ENCODE data around the gene MAP3K7. TPM values are rescaled to one million over a fixed set of nuclear protein-coding genes. Genes with fewer than 3 reads are reported as not detected.
A peak's percentile ranks its signal among the peaks of the same experiment; 100 is the strongest.

The MAP3K7 gene
- total RNA-seq, 2 donors from 2014 or later, result 25.2 to 32.6 TPM

- Mint-ChIP-seq H3K4me3 (peak overlapping the region; percentile 33), H3K4me1 (ENCODE audit: low read depth in 2 of 2) (peaks cover 23 to 26% of the 10 kb centered on the region in 2 donors), H3K27ac (peak overlapping the region; percentile 16 to 75), H3K27me3 (no peaks in the 10 kb centered on the region), H3K9me3 (no peaks in the 10 kb centered on the region), H3K36me3 (peaks cover 5% of the 10 kb centered on the region)
- DNase-seq (ENCODE audit: low spot score), result no peak
- no peak for ATAC-seq
Measured at GRCh38 chr6:90534337-90535025, 52.4 kb downstream of the MAP3K7 start.

- Mint-ChIP-seq H3K27ac (peak overlapping the region; percentile 36 to 75), H3K4me1 (ENCODE audit: low read depth in 2 of 2) (peaks cover 27 to 32% of the 10 kb centered on the region in 2 donors), H3K9me3 (no peaks in the 10 kb centered on the region), H3K36me3 (peaks cover 9% of the 10 kb centered on the region), H3K4me3 (peak overlapping the region; percentile 57), H3K27me3 (no peaks in the 10 kb centered on the region)
- ATAC-seq (peak; percentile 65 to 90), DNase-seq (ENCODE audit: low spot score) (no peak)
Measured at GRCh38 chr6:90533615-90534336, 53.1 kb downstream of the MAP3K7 start.

- H3K27ac Mint-ChIP-seq, result peak overlapping the region in 1 of 2 donors; percentile 67
- no peaks in the 10 kb centered on the region for H3K9me3 Mint-ChIP-seq
- no peaks in the 10 kb centered on the region for H3K27me3 Mint-ChIP-seq
- H3K4me1 Mint-ChIP-seq (ENCODE audit: low read depth in 2 of 2), result peaks cover 25 to 32% of the 10 kb centered on the region in 2 donors
- DNase-seq (ENCODE audit: low spot score) (no peak), ATAC-seq (no peak)
- peaks cover 4% of the 10 kb centered on the region for H3K36me3 Mint-ChIP-seq
- H3K4me3 Mint-ChIP-seq, result no peak overlapping the region
Measured at GRCh38 chr6:90530882-90531281, 56.0 kb downstream of the MAP3K7 start.

GRCh38 chr6:90525421-90525820 lies 61.5 kb downstream of the MAP3K7 start:
- ATAC-seq, result no peak
- Mint-ChIP-seq H3K36me3 (peaks cover 13% of the 10 kb centered on the region), H3K4me3 (no peak overlapping the region), H3K9me3 (no peaks in the 10 kb centered on the region), H3K27me3 (no peaks in the 10 kb centered on the region), H3K4me1 (ENCODE audit: low read depth in 2 of 2) (peaks cover 5 to 6% of the 10 kb centered on the region in 2 donors), H3K27ac (no peak overlapping the region)
- DNase-seq (ENCODE audit: low spot score), result no peak

- H3K27me3 Mint-ChIP-seq, result no peaks in the 10 kb centered on the region
- no peak overlapping the region for H3K27ac Mint-ChIP-seq
- H3K4me3 Mint-ChIP-seq, result no peak overlapping the region
- H3K9me3 Mint-ChIP-seq, result no peaks in the 10 kb centered on the region
- DNase-seq (ENCODE audit: low spot score) (no peak), ATAC-seq (no peak)
- H3K4me1 Mint-ChIP-seq (ENCODE audit: low read depth in 2 of 2), result peaks cover under 1 to 1% of the 10 kb centered on the region in 2 donors
- peaks cover 10% of the 10 kb centered on the region for H3K36me3 Mint-ChIP-seq
Measured at GRCh38 chr6:90523779-90524310, 63.0 kb downstream of the MAP3K7 start.

GRCh38 chr6:90521955-90522354 lies 64.9 kb downstream of the MAP3K7 start:
- no peak for DNase-seq (ENCODE audit: low spot score)
- Mint-ChIP-seq H3K27me3 (no peaks in the 10 kb centered on the region), H3K9me3 (no peaks in the 10 kb centered on the region), H3K27ac (no peak overlapping the region), H3K4me3 (no peak overlapping the region), H3K36me3 (peaks cover 9% of the 10 kb centered on the region), H3K4me1 (ENCODE audit: low read depth in 2 of 2) (no peaks in the 10 kb centered on the region)
- ATAC-seq, result no peak

- DNase-seq (ENCODE audit: low spot score), result no peak
- ATAC-seq, result no peak
- H3K4me3 Mint-ChIP-seq, result no peak overlapping the region
- no peaks in the 10 kb centered on the region for H3K9me3 Mint-ChIP-seq
- H3K27me3 Mint-ChIP-seq, result no peaks in the 10 kb centered on the region
- no peaks in the 10 kb centered on the region for H3K4me1 Mint-ChIP-seq (ENCODE audit: low read depth in 2 of 2)
- H3K36me3 Mint-ChIP-seq, result peaks cover 20% of the 10 kb centered on the region
- H3K27ac Mint-ChIP-seq, result no peak overlapping the region
Measured at GRCh38 chr6:90516074-90516660, 70.7 kb downstream of the MAP3K7 start.

- H3K9me3 Mint-ChIP-seq, result no peaks in the 10 kb centered on the region
- ATAC-seq, result no peak
- no peak overlapping the region for H3K4me3 Mint-ChIP-seq
- H3K4me1 Mint-ChIP-seq (ENCODE audit: low read depth in 2 of 2), result no peaks in the 10 kb centered on the region
- no peaks in the 10 kb centered on the region for H3K27me3 Mint-ChIP-seq
- peaks cover 16% of the 10 kb centered on the region for H3K36me3 Mint-ChIP-seq
- no peak for DNase-seq (ENCODE audit: low spot score)
- no peak overlapping the region for H3K27ac Mint-ChIP-seq
Measured at GRCh38 chr6:90514496-90514895, 72.4 kb downstream of the MAP3K7 start.

- no peak for ATAC-seq
- H3K4me1 Mint-ChIP-seq (ENCODE audit: low read depth in 2 of 2), result no peaks in the 10 kb centered on the region
Measured at GRCh38 chr6:90508753-90509152, 78.1 kb downstream of the MAP3K7 start.

GRCh38 chr6:90502866-90503407 lies 83.9 kb downstream of the MAP3K7 start:
- H3K27ac Mint-ChIP-seq, result no peak overlapping the region
- peaks cover 0 to 3% of the 10 kb centered on the region in 2 donors for H3K27me3 Mint-ChIP-seq
- ATAC-seq (no peak), DNase-seq (ENCODE audit: low spot score) (no peak)
- no peaks in the 10 kb centered on the region for H3K9me3 Mint-ChIP-seq
- no peaks in the 10 kb centered on the region for H3K36me3 Mint-ChIP-seq
- H3K4me1 Mint-ChIP-seq (ENCODE audit: low read depth in 2 of 2), result peaks cover 0 to 3% of the 10 kb centered on the region in 2 donors
- no peak overlapping the region for H3K4me3 Mint-ChIP-seq

More at GRCh38 chr6:90508753-90509152, 78.1 kb downstream of the MAP3K7 start:
- Mint-ChIP-seq H3K4me3 (no peak overlapping the region), H3K27me3 (no peaks in the 10 kb centered on the region), H3K9me3 (peaks cover 2% of the 10 kb centered on the region), H3K36me3 (peaks cover 13% of the 10 kb centered on the region), H3K27ac (no peak overlapping the region)
- DNase-seq (ENCODE audit: low spot score), result no peak

- DNase-seq (ENCODE audit: low spot score), result no peak
- Mint-ChIP-seq H3K9me3 (no peaks in the 10 kb centered on the region), H3K27me3 (peaks cover 5 to 8% of the 10 kb centered on the region in 2 donors), H3K4me1 (ENCODE audit: low read depth in 2 of 2) (peaks cover 0 to 3% of the 10 kb centered on the region in 2 donors), H3K4me3 (no peak overlapping the region), H3K27ac (no peak overlapping the region), H3K36me3 (no peaks in the 10 kb centered on the region)
- no peak for ATAC-seq
Measured at GRCh38 chr6:90502381-90502780, 84.5 kb downstream of the MAP3K7 start.

GRCh38 chr6:90500458-90500857 lies 86.4 kb downstream of the MAP3K7 start:
- Mint-ChIP-seq H3K36me3 (no peaks in the 10 kb centered on the region), H3K9me3 (no peaks in the 10 kb centered on the region), H3K27ac (no peak overlapping the region), H3K4me3 (no peak overlapping the region), H3K4me1 (ENCODE audit: low read depth in 2 of 2) (peaks cover 0 to 3% of the 10 kb centered on the region in 2 donors), H3K27me3 (peaks cover 8 to 15% of the 10 kb centered on the region in 2 donors)
- no peak for ATAC-seq
- no peak for DNase-seq (ENCODE audit: low spot score)

GRCh38 chr6:90497411-90497810 lies 89.5 kb downstream of the MAP3K7 start:
- Mint-ChIP-seq H3K36me3 (no peaks in the 10 kb centered on the region), H3K27me3 (peaks cover 26 to 33% of the 10 kb centered on the region in 2 donors), H3K4me1 (ENCODE audit: low read depth in 2 of 2) (peaks cover 0 to 7% of the 10 kb centered on the region in 2 donors), H3K27ac (no peak overlapping the region), H3K9me3 (no peaks in the 10 kb centered on the region), H3K4me3 (no peak overlapping the region)
- DNase-seq (ENCODE audit: low spot score) (no peak), ATAC-seq (peak in 1 of 2 donors; percentile 11)
